GM19324 (cell line): ENCODE results near the gene KCNIP3.

Source experiments
- ATAC-seq: cut with Tn5 transposase; IDR thresholded peaks from one replicate; pipeline ENCODE4 v1.9.1; 2021; ENCODE audit warnings: mild to moderate bottlenecking, moderate library complexity; ENCODE audit not compliant: unreplicated experiment, low FRiP score

KCNIP3 gene

GRCh38 chr2:95325590-95326432 is 28.7 kb downstream of the KCNIP3 start:
- no peak for ATAC-seq

- no peak for ATAC-seq
Observed at GRCh38 chr2:95326433-95327140, 29.4 kb downstream of the KCNIP3 start.

DNA sequence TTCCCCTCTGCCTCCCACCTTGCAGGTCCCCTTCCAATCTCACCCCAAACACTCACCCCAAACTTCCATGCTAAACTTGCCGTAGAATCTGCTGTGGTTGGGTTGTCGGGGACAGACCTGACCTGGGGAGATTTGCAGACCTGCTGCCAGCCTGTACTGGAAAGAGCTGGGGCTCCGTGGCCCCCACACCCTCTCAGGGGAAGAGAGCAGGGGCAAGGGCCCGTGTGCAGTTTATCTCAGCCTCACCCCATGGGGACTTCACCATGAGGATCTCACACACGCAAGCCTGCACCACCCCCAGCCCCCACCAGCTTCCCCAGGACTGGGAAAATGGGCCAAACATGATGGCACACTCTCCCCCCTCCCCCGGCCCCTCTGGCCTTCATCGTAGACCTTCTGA is 30.7 kb downstream of the KCNIP3 start:
- no peak for ATAC-seq

DNA sequence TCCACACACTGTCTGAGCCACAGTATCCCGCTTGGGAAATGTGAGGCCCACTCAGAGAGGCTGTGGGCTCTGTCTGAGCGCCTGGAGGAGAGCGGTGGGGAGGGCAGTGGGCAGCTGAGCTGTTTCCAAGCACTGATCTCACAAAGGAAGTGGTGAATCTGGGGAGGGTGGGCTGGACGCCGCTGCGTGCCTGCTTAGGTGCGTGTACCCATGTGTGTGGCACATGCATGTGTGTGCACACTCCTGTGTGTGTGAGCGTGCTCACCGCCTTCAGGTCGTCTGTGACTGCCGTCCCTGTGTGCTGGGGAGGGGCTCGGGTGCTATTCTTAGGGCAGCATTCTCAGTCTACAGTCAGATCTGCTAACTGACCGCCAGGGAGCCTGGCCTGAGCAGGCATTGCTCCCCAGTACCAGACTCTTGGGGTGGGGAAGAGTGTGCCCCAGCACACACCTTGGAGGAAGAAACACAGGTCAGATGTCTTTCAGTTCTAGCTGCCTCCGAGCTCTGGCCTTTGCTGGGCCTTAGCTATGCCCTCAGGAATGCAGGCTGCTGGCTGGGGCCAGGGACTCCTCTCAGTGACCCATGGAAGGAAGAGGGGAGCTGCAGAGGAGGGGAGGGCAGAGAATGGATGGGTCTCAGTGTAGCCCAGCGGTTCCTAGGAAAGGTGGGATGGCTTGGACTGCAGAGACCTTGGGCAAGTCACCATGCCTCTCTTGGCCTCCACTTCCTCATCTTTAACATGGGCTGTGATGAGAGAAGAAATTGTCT is 31.4 kb downstream of the KCNIP3 start:
- no peak for ATAC-seq

DNA sequence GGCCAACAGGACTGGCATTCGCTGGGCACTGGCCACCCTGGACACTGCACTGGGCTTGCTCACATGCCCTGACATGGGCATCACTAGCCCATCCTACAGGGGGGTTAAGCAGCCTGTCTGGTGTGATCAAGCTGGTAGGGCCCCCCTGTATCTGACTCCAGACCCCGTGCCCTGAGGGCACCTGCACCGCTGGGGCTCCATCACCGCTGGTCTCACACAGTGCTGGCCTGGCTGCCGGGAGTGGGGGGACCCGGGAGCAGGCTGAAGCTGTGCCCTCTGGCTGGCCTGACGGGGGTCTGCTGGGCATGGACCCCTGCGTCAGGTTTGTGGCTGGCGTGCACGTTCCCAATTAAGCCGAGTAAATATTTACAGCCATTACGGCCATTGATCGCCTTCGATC is 32.3 kb downstream of the KCNIP3 start:
- no peak for ATAC-seq

- ATAC-seq, result no peak
Observed at GRCh38 chr2:95329891-95330793, 33.0 kb downstream of the KCNIP3 start.

GRCh38 chr2:95330794-95331338 is 33.7 kb downstream of the KCNIP3 start:
- ATAC-seq, result no peak

DNA sequence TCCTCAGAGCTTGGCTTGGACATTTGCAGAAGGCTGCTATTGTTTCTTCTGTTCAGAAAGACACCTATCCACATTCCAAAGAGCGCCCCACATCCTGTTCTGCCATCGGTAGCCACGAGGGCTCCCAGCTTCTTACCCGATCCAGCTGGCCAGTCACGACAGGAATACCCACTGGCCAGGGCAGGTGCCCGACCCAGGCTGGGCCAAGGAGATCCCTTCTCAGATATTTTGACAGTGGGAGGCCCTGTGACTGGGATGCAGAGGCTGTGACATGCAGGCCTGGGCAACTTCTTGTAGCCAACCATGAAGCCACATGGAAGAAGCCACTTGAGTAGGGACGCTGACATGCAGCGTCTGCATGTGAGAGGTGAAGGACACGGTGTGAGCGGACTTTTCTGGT is 34.5 kb downstream of the KCNIP3 start:
- ATAC-seq, result no peak

GRCh38 chr2:95332036-95332435 is 34.9 kb downstream of the KCNIP3 start:
- ATAC-seq, result no peak

GRCh38 chr2:95333056-95333455 is 35.9 kb downstream of the KCNIP3 start:
- no peak for ATAC-seq

- no peak for ATAC-seq
Observed at GRCh38 chr2:95333888-95334338, 36.8 kb downstream of the KCNIP3 start.

- no peak for ATAC-seq
Observed at GRCh38 chr2:95334916-95335641, 37.9 kb downstream of the KCNIP3 start.

- ATAC-seq, result no peak
Observed at GRCh38 chr2:95336406-95336805, 39.3 kb downstream of the KCNIP3 start.

DNA sequence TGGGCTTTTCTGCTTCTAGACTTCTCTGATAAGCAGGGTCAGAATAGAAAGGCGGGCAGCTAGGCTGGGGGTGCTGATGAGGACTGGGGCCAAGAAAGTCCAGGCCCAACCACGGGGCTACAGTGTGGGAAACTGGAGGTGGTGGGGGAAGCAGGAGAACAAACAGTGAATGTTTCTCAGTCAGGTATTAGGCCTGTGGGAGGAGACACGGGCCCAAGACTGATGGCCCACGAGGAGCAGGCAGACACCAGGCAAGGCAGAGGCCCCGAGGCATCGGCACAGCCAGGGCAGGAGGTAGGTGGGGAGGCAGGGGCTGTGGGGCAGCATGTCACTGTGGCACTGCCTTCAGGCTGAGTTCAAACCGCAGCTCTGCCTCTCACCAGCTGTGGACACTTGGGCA is 40.7 kb downstream of the KCNIP3 start:
- no peak for ATAC-seq

- no peak for ATAC-seq
Observed at GRCh38 chr2:95342556-95343320, 45.6 kb downstream of the KCNIP3 start.

DNA sequence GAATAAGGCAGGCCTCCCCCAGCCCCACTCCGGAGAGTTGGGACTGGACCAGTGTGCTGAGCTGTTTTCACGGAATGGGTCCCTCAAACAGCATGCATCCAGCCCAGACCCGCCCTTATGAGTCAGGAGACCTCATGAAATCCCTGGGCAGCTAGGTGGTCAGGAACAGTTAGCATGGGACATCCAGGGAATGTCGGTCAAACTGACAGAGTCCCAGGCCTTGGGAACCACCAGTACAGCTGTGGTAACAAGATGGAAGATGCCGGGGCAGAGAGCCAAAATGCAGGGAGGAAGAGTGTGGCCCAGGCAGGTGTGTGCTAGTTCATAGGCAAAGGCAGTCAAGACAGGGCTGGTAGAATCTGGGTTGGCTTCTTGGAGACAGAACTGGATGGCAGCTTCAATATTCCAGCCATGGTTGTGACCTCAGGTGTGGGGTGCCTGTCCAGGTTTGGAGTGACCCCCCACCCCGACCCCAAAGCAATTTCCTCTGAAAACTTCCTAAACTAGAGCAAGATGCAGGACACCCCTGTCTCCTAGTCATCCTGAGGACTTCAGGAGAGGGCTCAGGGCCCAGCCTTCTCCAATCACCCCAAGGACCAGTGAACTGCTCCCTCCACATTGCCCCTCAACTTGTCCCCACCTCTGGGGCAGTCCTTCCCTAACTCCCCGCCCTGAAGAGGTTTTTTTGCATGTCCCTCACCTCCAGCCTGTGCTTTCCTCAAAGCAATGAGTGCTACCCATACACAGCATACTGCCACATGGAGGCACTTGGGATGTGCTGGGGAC is 46.5 kb downstream of the KCNIP3 start:
- ATAC-seq, result no peak

GRCh38 chr2:95344215-95344583 is 47.1 kb downstream of the KCNIP3 start:
- ATAC-seq, result no peak

DNA sequence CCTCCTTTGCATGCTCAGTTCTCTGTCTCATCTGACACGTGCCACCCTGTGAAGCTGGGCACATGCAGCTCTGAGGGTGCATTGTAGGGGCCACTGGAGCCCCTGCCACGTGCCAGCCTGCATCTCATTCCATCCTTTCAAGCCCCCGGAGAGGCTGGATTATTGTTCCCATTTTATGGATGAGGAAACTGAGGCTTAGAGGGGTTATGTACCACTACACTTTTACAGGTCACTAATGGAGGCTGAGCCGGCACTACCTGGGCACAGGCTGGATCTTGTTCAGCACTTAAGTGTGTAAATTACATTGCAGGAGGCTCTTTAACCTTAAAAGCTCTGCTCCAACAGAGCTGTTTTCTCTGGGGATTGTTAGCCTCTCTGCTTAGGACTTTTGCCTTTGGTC is 47.5 kb downstream of the KCNIP3 start:
- no peak for ATAC-seq
